ENCODE results near the gene CAMTA1.

CAMTA1 gene

GRCh38 chr1:7247158-7247557, 461.9 kb downstream of the CAMTA1 start:
- no peaks in the 10 kb centered on the region for H3K36me3 ChIP-seq (ENCODE audit: control insufficient read depth, insufficient read depth, low read length)
- no peaks in the 10 kb centered on the region for H3K27me3 ChIP-seq (ENCODE audit: control insufficient read depth, insufficient read depth, low read length)
- H3K9me3 ChIP-seq (ENCODE audit: control insufficient read depth, insufficient read depth, low read length): no peaks in the 10 kb centered on the region
- no peaks in the 10 kb centered on the region for H3K4me1 ChIP-seq (ENCODE audit: control insufficient read depth, insufficient read depth, low read length)
- H3K4me3 ChIP-seq (ENCODE audit: low read depth, low read length): no peak overlapping the region
- H3K9ac ChIP-seq (ENCODE audit: low read depth, low read length): no peak overlapping the region

GRCh38 chr1:7247791-7248548, 462.7 kb downstream of the CAMTA1 start:
- H3K9ac ChIP-seq (ENCODE audit: low read depth, low read length): no peak overlapping the region
- H3K9me3 ChIP-seq (ENCODE audit: control insufficient read depth, insufficient read depth, low read length): no peaks in the 10 kb centered on the region
- no peaks in the 10 kb centered on the region for H3K27me3 ChIP-seq (ENCODE audit: control insufficient read depth, insufficient read depth, low read length)
- no peak overlapping the region for H3K4me3 ChIP-seq (ENCODE audit: low read depth, low read length)
- H3K4me1 ChIP-seq (ENCODE audit: control insufficient read depth, insufficient read depth, low read length): no peaks in the 10 kb centered on the region
- H3K36me3 ChIP-seq (ENCODE audit: control insufficient read depth, insufficient read depth, low read length): no peaks in the 10 kb centered on the region

GRCh38 chr1:7248549-7249199, 463.4 kb downstream of the CAMTA1 start:
- H3K27me3 ChIP-seq (ENCODE audit: control insufficient read depth, insufficient read depth, low read length): no peaks in the 10 kb centered on the region
- H3K36me3 ChIP-seq (ENCODE audit: control insufficient read depth, insufficient read depth, low read length): no peaks in the 10 kb centered on the region
- no peaks in the 10 kb centered on the region for H3K9me3 ChIP-seq (ENCODE audit: control insufficient read depth, insufficient read depth, low read length)
- no peak overlapping the region for H3K4me3 ChIP-seq (ENCODE audit: low read depth, low read length)
- H3K4me1 ChIP-seq (ENCODE audit: control insufficient read depth, insufficient read depth, low read length): no peaks in the 10 kb centered on the region
- no peak overlapping the region for H3K9ac ChIP-seq (ENCODE audit: low read depth, low read length)

GRCh38 chr1:7249516-7249915, 464.3 kb downstream of the CAMTA1 start:
- H3K4me3 ChIP-seq (ENCODE audit: low read depth, low read length): no peak overlapping the region

DNA sequence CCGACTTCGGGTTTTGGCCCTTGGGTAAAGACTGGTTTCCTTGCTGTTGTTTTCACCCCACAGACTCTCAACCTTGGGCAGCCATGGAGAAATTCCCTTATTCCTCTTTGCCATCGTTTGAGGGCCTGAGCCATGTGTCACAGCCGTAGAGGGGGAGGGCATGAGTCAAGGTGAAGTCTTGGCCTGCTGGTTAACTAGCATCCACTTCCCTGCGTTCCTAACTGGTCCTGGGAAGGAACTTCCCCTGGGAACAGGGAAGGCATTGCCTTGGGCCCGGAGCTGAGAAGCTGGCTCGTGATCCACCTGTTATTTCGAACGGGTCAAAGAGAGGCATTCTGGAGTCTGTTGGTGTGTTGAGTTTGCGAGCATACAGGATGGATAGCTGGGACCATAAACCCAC, 464.9 kb downstream of the CAMTA1 start:
- H3K9ac ChIP-seq (ENCODE audit: low read depth, low read length): no peak overlapping the region
- no peaks in the 10 kb centered on the region for H3K27me3 ChIP-seq (ENCODE audit: control insufficient read depth, insufficient read depth, low read length)
- no peak overlapping the region for H3K4me3 ChIP-seq (ENCODE audit: low read depth, low read length)
- no peaks in the 10 kb centered on the region for H3K4me1 ChIP-seq (ENCODE audit: control insufficient read depth, insufficient read depth, low read length)
- no peaks in the 10 kb centered on the region for H3K9me3 ChIP-seq (ENCODE audit: control insufficient read depth, insufficient read depth, low read length)
- no peaks in the 10 kb centered on the region for H3K36me3 ChIP-seq (ENCODE audit: control insufficient read depth, insufficient read depth, low read length)

More at GRCh38 chr1:7249516-7249915, 464.3 kb downstream of the CAMTA1 start:
- Histone ChIP-seq H3K9me3 (ENCODE audit: control insufficient read depth, insufficient read depth, low read length) (no peaks in the 10 kb centered on the region), H3K36me3 (ENCODE audit: control insufficient read depth, insufficient read depth, low read length) (no peaks in the 10 kb centered on the region), H3K9ac (ENCODE audit: low read depth, low read length) (no peak overlapping the region), H3K4me1 (ENCODE audit: control insufficient read depth, insufficient read depth, low read length) (no peaks in the 10 kb centered on the region), H3K27me3 (ENCODE audit: control insufficient read depth, insufficient read depth, low read length) (no peaks in the 10 kb centered on the region)

DNA sequence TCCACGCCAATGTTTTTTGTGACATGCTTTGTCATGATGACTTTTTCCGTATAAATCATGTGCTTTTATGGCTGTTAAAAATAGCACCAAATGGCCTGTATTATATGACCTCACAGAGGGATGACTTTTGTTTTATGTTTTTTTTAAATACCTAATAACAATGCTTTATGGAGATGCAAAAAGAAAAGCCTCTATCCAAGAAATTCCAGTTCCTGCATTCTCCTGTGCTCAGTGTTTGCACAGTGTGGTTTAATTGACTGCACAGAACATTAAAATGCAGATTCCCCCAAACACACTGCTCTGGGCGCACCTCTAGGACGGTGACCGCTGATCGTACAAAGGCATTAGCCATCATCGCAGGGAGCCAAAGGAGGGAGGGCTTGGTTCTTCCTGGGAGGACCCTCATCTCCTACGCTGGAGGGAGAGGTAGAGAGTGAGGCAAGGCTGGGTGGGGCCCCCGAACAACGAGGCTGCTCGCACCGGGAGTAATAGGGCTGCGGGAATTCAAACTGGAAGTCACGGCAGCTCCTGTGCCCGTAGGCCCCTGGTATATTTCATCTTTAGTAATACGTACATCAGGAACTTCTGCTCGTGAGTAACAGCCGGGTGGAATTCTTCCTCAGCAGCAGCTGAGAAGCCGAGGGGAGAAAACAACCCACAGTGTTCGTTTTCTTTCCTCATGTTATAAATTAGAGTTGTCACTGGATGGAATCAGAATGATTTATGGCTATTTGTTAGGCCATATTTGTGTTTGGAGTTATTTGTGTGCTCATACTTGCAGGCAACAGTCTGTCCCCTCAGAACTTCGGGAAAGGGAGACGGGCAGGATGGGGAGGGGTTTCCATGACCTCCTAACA, 465.6 kb downstream of the CAMTA1 start:
- Histone ChIP-seq H3K27me3 (ENCODE audit: control insufficient read depth, insufficient read depth, low read length) (no peaks in the 10 kb centered on the region), H3K4me3 (ENCODE audit: low read depth, low read length) (no peak overlapping the region), H3K36me3 (ENCODE audit: control insufficient read depth, insufficient read depth, low read length) (no peaks in the 10 kb centered on the region), H3K9me3 (ENCODE audit: control insufficient read depth, insufficient read depth, low read length) (no peaks in the 10 kb centered on the region), H3K9ac (ENCODE audit: low read depth, low read length) (no peak overlapping the region), H3K4me1 (ENCODE audit: control insufficient read depth, insufficient read depth, low read length) (no peaks in the 10 kb centered on the region)

DNA sequence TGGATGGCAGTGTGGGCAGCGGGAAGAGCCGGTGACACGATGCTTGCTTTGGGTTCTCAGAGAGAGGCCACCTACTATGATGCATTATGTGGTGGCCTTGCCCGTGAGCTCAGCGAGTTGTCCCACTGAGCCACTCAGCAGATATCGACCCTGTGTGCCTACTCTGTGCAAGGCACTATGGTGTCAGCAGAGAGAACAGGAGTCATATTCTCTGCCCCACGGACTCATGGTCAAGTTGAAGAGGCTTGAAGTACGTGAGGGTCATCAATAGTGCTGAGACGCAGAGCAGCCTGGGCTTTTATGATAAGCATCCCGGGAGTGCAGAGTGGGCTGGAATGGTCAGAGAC, 466.2 kb downstream of the CAMTA1 start:
- no peak overlapping the region for H3K4me3 ChIP-seq (ENCODE audit: low read depth, low read length)
- H3K9me3 ChIP-seq (ENCODE audit: control insufficient read depth, insufficient read depth, low read length): no peaks in the 10 kb centered on the region
- H3K27me3 ChIP-seq (ENCODE audit: control insufficient read depth, insufficient read depth, low read length): no peaks in the 10 kb centered on the region
- no peak overlapping the region for H3K9ac ChIP-seq (ENCODE audit: low read depth, low read length)
- H3K4me1 ChIP-seq (ENCODE audit: control insufficient read depth, insufficient read depth, low read length): no peaks in the 10 kb centered on the region
- H3K36me3 ChIP-seq (ENCODE audit: control insufficient read depth, insufficient read depth, low read length): no peaks in the 10 kb centered on the region

DNA sequence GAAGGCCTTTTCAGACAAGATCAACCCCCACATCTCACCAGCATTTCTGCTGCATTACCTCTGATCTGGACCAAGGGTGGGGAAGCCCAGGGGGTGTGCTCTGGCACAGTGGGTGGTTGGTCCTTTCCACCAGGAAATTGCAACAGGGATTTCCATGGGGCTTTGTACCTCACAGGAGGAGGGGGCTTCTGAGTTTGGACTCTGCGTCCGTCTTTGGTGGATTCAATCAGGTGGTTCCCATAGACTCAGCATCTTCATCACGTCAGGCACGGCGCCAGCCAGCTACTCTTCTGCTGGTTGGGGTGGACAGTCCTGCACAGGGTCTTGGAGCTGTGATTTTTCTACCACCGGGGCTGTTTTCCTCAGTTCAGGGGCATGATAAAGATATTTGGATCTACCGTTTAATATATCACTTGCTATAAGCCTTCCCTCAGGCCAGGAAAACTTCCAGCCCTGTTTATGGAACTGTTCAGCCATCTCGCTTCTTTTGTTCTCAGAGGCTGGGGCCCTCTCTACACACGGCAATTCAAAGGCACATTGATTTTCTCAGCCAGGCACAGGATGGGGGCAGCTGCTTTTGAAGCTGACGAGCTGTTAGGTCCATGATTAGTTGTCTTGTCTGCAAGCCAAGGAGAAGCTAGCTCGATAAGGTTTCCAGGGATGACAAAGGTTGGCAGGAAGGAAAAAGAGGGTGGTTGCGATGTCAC, 467.3 kb downstream of the CAMTA1 start:
- Histone ChIP-seq H3K9me3 (ENCODE audit: control insufficient read depth, insufficient read depth, low read length) (no peaks in the 10 kb centered on the region), H3K9ac (ENCODE audit: low read depth, low read length) (no peak overlapping the region), H3K36me3 (ENCODE audit: control insufficient read depth, insufficient read depth, low read length) (no peaks in the 10 kb centered on the region), H3K4me1 (ENCODE audit: control insufficient read depth, insufficient read depth, low read length) (no peaks in the 10 kb centered on the region), H3K27me3 (ENCODE audit: control insufficient read depth, insufficient read depth, low read length) (no peaks in the 10 kb centered on the region), H3K4me3 (ENCODE audit: low read depth, low read length) (no peak overlapping the region)

DNA sequence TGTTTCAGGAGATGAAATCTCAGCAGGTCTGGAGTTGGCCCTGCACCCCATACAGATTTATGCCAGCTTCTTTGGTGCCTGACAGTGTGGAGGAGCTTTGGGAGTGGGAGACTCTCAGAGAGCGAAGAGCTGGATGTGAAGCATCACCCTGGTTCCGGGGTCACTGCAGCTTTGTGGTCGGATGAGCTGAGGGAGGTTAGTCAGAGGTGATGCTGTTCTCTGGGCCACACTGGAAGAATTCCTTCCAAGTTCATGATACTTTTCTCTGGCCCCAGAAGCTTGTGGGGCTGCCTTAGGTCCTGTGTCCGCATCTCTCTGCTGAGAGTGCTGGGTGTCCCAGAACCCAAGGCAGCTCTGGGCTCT, 467.8 kb downstream of the CAMTA1 start:
- Histone ChIP-seq H3K4me1 (ENCODE audit: control insufficient read depth, insufficient read depth, low read length) (no peaks in the 10 kb centered on the region), H3K9me3 (ENCODE audit: control insufficient read depth, insufficient read depth, low read length) (no peaks in the 10 kb centered on the region), H3K36me3 (ENCODE audit: control insufficient read depth, insufficient read depth, low read length) (no peaks in the 10 kb centered on the region)

DNA sequence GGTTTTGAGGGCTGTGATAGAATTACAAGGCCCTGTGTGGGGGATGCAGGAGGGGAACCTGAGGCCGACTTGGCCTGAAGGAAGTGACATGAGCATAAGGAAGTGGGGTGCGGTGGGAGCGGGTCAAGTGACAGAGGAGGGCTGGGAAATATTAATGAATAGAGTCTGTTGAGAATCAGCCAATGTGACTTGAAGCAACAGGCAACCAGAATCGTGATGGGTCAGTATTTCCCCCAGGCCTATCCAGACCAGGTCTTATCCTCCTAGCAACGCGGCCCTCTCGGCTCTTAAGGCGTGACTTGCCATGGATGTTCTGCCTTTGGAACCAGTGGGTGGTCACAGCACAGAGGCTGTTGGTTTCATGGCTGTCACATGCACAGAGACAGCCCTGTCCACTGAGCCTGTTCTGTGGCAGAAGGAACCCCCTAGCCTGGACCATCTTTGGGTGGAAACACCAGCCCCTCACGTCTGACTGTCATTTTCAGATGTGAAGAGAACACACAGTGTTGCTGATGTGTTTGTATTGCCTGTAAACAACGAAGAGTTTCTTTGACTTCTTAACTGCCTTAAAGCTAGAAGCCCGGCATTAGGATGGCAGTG, 468.8 kb downstream of the CAMTA1 start:
- H3K4me1 ChIP-seq (ENCODE audit: control insufficient read depth, insufficient read depth, low read length): no peaks in the 10 kb centered on the region
- H3K9ac ChIP-seq (ENCODE audit: low read depth, low read length): no peak overlapping the region
- H3K27me3 ChIP-seq (ENCODE audit: control insufficient read depth, insufficient read depth, low read length): no peaks in the 10 kb centered on the region
- no peak overlapping the region for H3K4me3 ChIP-seq (ENCODE audit: low read depth, low read length)
- H3K9me3 ChIP-seq (ENCODE audit: control insufficient read depth, insufficient read depth, low read length): no peaks in the 10 kb centered on the region
- no peaks in the 10 kb centered on the region for H3K36me3 ChIP-seq (ENCODE audit: control insufficient read depth, insufficient read depth, low read length)

More for the DNA sequence above, 467.8 kb downstream of the CAMTA1 start:
- H3K9ac ChIP-seq (ENCODE audit: low read depth, low read length): no peak overlapping the region
- no peaks in the 10 kb centered on the region for H3K27me3 ChIP-seq (ENCODE audit: control insufficient read depth, insufficient read depth, low read length)
- no peak overlapping the region for H3K4me3 ChIP-seq (ENCODE audit: low read depth, low read length)

Measured in iPS-15b (cell line).